ENCODE measurements around the gene SORCS2. TPM values are rescaled to one million over a fixed set of nuclear protein-coding genes. Genes with fewer than 3 reads are reported as not detected.

Gene SORCS2
- total RNA-seq, 1 experiment from 2014 or later = 4.1 TPM

- intact Hi-C loops (cut with micrococcal nuclease) = no loop called here
- BruUV-seq (replicated peaks) = no TSS peak
- Histone ChIP-seq H2AFZ (ENCODE audit: low read length) (no peak overlapping the region), H3K79me2 (ENCODE audit: low read length) (no peaks in the 10 kb centered on the region), H3K27ac (ENCODE audit: low read length) (no peak overlapping the region), H3K9me2 (replicated peaks; ENCODE audit: low read length) (no peaks in the 10 kb centered on the region), H3F3A (ENCODE audit: low read length, unreplicated experiment) (no peaks in the 10 kb centered on the region), H3K9ac (ENCODE audit: low read length) (no peak overlapping the region), H4K20me1 (ENCODE audit: low read length) (no peaks in the 10 kb centered on the region), H3K27me3 (ENCODE audit: low read length) (no peaks in the 10 kb centered on the region), H3K36me3 (ENCODE audit: low read depth, low read length) (no peaks in the 10 kb centered on the region), H3K4me1 (ENCODE audit: insufficient read depth, low read length) (peaks cover 4% of the 10 kb centered on the region), H3K9me3 (ENCODE audit: low read length) (no peaks in the 10 kb centered on the region), H3K4me2 (ENCODE audit: low read length) (no peak overlapping the region), H3K4me3 (ENCODE audit: low read length) (no peak overlapping the region)
- TF ChIP-seq EZH2phosphoT487 (IDR thresholded peaks at IDR 0.05; ENCODE audit: borderline replicate concordance, low read length) (no peak), CTCF (conservative IDR thresholded peaks at IDR 0.05; ENCODE audit: low read depth, low read length) (no peak), EZH2 (IDR thresholded peaks at IDR 0.05; ENCODE audit: low read length, unreplicated experiment) (no peak)
- ChIA-PET POLR2A (ENCODE audit: unreplicated experiment) (no interaction called here), CTCF (no interaction called here)
- DNase-seq (no peak), ATAC-seq (no peak)
Measured at GRCh38 chr4:7187691-7188090, 4.6 kb upstream of the SORCS2 start.

- H4K20me1 ChIP-seq (ENCODE audit: low read length) = no peaks in the 10 kb centered on the region
- no peaks in the 10 kb centered on the region for H3F3A ChIP-seq (ENCODE audit: low read length, unreplicated experiment)
- no peak overlapping the region for H3K9ac ChIP-seq (ENCODE audit: low read length)
- BruUV-seq (replicated peaks) = no TSS peak
- TF ChIP-seq CTCF (conservative IDR thresholded peaks at IDR 0.05; ENCODE audit: low read depth, low read length) (no peak), EZH2phosphoT487 (IDR thresholded peaks at IDR 0.05; ENCODE audit: borderline replicate concordance, low read length) (no peak), EZH2 (IDR thresholded peaks at IDR 0.05; ENCODE audit: low read length, unreplicated experiment) (no peak)
- no peaks in the 10 kb centered on the region for H3K36me3 ChIP-seq (ENCODE audit: low read depth, low read length)
- no peak for ATAC-seq
- H2AFZ ChIP-seq (ENCODE audit: low read length) = no peak overlapping the region
- ChIA-PET POLR2A (ENCODE audit: unreplicated experiment) (no interaction called here), CTCF (interaction anchor here (0.6 to 1.1 kb wide), 3 partner anchors 37 to 560 kb away, joined by 3 to 4 read pairs (median 4); no protein-coding TSS in a partner anchor)
- H3K9me3 ChIP-seq (ENCODE audit: low read length) = no peaks in the 10 kb centered on the region
- intact Hi-C loops (cut with micrococcal nuclease) = no loop called here
- no peak for DNase-seq
- no peaks in the 10 kb centered on the region for H3K9me2 ChIP-seq (replicated peaks; ENCODE audit: low read length)
- H3K4me1 ChIP-seq (ENCODE audit: insufficient read depth, low read length) = peaks cover 14% of the 10 kb centered on the region
- peaks cover 12% of the 10 kb centered on the region for H3K79me2 ChIP-seq (ENCODE audit: low read length)
- no peak overlapping the region for H3K4me2 ChIP-seq (ENCODE audit: low read length)
- H3K27me3 ChIP-seq (ENCODE audit: low read length) = no peaks in the 10 kb centered on the region
- no peak overlapping the region for H3K4me3 ChIP-seq (ENCODE audit: low read length)
- no peak overlapping the region for H3K27ac ChIP-seq (ENCODE audit: low read length)
Measured at GRCh38 chr4:7189066-7189465, 3.3 kb upstream of the SORCS2 start.

GRCh38 chr4:7189475-7190277 is 2.7 kb upstream of the SORCS2 start:
- intact Hi-C loops (cut with micrococcal nuclease) = no loop called here
- ChIA-PET CTCF (interaction anchor here (0.5 to 1.1 kb wide), 4 partner anchors 38 to 559 kb away, joined by 3 to 4 read pairs (median 4); no protein-coding TSS in a partner anchor), POLR2A (ENCODE audit: unreplicated experiment) (no interaction called here)
- Histone ChIP-seq H3K36me3 (ENCODE audit: low read depth, low read length) (no peaks in the 10 kb centered on the region), H4K20me1 (ENCODE audit: low read length) (no peaks in the 10 kb centered on the region), H3K27me3 (ENCODE audit: low read length) (no peaks in the 10 kb centered on the region), H3K4me1 (ENCODE audit: insufficient read depth, low read length) (peaks cover 20% of the 10 kb centered on the region), H3K9me2 (replicated peaks; ENCODE audit: low read length) (no peaks in the 10 kb centered on the region), H3K4me3 (ENCODE audit: low read length) (no peak overlapping the region), H3K4me2 (ENCODE audit: low read length) (peak overlapping the region; percentile 42), H3K9me3 (ENCODE audit: low read length) (no peaks in the 10 kb centered on the region), H3K27ac (ENCODE audit: low read length) (no peak overlapping the region), H3K9ac (ENCODE audit: low read length) (no peak overlapping the region), H3F3A (ENCODE audit: low read length, unreplicated experiment) (no peaks in the 10 kb centered on the region), H3K79me2 (ENCODE audit: low read length) (peaks cover 18% of the 10 kb centered on the region), H2AFZ (ENCODE audit: low read length) (no peak overlapping the region)
- peak; percentile 33 for ATAC-seq
- peak; percentile 59 for DNase-seq
- BruUV-seq (replicated peaks) = no TSS peak
- peak; percentile 50; the same call in 1 of the 2 replicates for TF ChIP-seq CTCF (conservative IDR thresholded peaks at IDR 0.05; ENCODE audit: low read depth, low read length)
- no peak for TF ChIP-seq EZH2phosphoT487 (IDR thresholded peaks at IDR 0.05; ENCODE audit: borderline replicate concordance, low read length)
- TF ChIP-seq EZH2 (IDR thresholded peaks at IDR 0.05; ENCODE audit: low read length, unreplicated experiment) = no peak

All from PC-3 (cell line).